Smooth muscle cell of the pulmonary artery (primary cell): ENCODE measurements around the gene PANX1. TPM values are rescaled to one million over a fixed set of nuclear protein-coding genes. Genes with fewer than 3 reads are reported as not detected.

Experiments
- total RNA-seq: library from RNA; depleted of rRNA; stranded (reverse); fragments of >200 nt; gene quantifications from 2 replicates; pipeline ENCODE4 v1.2.3, GENCODE V29; 2014

The PANX1 gene
- 69.0 and 69.3 TPM in 2 replicates for total RNA-seq

GRCh38 chr11:94128746-94129511, at the start of gene PANX1:
Gene PANX1, plus strand, starts transcription at chr11:94128841. Its CDS starts 472 bp downstream, at chr11:94129313.

Other genes starting within 250 kb of the PANX1 start
- gene HEPHL1, start 107.5 kb upstream of the PANX1 start, total RNA-seq = not detected in 2 replicates
- not detected in 2 replicates for gene IZUMO1R, start 175.7 kb downstream of the PANX1 start, total RNA-seq